Measurements from ENCODE around the gene ZNF559.
A peak's percentile ranks its signal among the peaks of the same experiment; 100 is the strongest.
"Not testable (repeated sequence)": the region's sequence is repeated elsewhere in the genome, so short reads cannot be mapped to it uniquely, and the experiment has no call there.

ZNF559 gene

DNA sequence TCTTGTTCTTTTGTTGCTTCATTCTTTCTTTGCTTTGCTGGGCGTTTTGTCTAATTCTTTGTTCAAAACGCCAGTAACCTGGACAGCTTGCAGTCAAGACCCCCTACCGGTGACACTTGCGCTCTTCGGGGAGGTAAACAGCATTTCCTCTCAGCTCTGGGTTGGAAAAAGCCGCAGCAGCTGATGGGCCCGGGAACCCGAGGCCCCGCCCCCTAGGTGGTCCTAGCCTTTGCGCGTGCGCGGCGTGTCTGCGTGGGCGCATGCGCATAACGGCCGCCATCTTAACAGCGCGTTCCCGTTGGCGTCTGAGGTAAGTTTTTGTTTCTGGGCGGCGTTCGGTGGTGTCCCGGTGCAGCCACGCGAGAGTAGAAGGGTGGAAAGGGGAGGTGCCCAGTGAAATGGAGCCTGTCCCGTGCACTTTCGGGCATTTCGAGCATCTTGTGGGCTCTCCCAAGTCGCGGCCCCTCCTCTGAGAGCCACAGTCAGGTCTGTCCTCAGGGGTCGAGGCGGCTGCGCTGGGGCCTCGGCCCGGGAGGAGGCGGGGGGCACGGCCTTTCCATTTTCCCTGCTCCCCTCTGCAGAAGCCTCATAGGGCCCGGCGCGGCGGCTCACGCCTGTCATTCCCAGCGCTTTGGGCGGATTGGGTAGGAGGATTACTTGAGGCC is at the start of gene ZNF559:
Gene ZNF559 (plus strand): TSS at position 261 of the 665 bp plus-strand sequence. CDS start 14,371 bp downstream, outside the sequence.
- peak; percentile 98 for DNase-seq (ENCODE audit: low read depth)

DNA sequence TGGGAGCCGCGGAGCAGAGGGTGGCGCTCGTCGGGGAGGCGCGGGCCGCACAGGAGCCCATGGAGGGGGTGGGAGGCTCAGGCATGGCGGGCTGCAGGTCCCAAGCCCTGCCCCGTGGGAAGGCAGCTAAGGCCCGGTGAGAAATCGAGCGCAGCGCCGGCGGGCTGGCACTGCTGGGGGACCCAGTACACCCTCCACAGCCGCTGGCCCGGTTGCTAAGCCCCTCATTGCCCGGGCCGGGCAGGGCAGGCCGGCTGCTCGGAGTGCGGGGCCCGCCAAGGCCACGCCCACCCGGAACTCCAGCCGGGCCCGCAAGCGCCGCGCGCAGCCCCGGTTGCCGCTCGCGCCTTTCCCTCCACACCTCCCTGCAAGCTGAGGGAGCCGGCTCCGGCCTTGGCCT is 40.5 kb upstream of the ZNF559 start:
- DNase-seq (ENCODE audit: low read depth) = not testable (repeated sequence)

DNA sequence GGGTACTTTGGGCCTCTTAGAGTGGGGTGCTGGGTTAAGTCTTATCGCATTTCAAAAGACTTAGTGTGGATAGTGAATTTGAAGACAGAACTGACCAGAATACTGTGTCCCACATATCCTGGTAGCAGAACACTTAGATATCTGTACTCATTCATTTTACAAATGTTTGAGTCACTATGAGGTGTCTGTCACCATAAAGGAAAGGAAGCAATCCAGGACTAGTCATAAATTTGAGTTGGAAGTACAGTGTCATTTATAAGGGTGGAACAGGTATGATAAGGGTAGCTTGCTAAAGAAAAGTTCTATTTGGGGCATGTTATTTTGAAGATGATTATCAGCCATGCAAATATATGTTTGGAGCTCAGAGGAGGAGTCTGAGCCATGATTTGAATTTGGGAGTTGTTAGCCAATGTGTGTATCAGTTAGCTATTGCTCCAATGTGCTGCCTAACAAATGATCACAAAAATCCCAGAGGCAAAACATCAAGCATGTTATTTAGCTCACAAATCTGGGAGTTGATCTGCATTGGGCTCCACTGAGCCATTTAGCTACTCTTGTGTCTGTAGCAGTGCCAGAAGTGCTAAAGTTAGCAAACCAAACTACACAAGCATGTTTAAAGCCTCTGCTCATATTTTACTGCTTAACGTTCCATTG is 34.6 kb upstream of the ZNF559 start:
- no peak for DNase-seq (ENCODE audit: low read depth)

DNA sequence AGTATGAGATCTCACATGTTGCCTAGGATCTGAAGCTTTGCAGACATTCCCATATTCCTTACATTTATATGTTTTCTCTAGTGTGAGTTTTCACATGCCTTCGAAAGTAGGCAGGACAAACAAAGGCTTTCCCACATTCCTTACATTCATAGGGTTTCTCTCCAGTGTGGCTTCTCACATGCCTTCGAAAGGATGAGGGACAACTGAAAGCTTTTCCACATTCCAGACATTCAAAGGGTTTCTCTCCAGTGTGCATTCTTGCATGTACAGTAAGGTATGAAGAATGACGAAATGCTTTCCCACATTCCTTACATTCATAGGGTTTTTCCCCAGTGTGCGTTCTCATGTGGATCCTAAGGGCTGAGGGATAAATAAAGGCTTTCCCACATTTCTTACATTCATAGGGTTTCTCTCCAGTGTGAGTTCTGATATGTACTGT is 28.5 kb upstream of the ZNF559 start:
- DNase-seq (ENCODE audit: low read depth) = no peak

DNA sequence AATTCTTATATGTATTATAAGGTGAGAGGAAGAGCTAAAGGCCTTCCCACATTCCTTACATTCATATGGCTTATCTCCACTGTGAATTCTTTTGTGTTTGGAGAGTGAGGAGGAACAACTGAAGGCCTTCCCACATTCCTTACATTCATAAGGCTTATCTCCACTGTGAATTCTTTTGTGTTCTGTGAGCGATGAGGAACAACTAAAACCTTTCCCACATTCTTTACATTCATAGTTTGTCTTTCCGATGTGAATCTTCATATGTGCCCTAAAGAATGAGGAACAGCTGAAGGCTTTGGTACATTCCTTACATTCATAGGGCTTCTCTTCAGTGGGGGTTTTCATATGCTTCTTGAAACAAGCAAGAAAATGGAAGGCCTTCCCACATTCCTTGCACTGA is 27.6 kb upstream of the ZNF559 start:
- DNase-seq (ENCODE audit: low read depth) = no peak

DNA sequence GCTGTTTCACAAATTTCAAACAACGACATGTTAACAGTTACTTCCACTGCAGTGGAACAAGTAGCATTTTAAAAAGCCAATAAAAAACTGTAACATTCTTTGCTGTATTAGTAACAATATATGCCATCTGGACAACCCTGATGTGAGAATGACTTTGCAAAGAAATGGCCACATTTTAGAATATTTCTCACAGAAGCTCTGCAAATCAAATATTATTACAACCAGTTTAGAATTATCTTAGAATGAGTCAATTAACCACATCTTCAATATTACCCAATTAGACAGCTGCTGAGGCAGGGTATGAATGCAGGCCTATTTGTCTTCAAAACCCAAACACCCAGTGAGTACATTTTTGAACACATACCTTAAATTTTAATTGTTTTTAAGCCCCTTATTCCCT is 17.5 kb upstream of the ZNF559 start:
- no peak for DNase-seq (ENCODE audit: low read depth)

DNA sequence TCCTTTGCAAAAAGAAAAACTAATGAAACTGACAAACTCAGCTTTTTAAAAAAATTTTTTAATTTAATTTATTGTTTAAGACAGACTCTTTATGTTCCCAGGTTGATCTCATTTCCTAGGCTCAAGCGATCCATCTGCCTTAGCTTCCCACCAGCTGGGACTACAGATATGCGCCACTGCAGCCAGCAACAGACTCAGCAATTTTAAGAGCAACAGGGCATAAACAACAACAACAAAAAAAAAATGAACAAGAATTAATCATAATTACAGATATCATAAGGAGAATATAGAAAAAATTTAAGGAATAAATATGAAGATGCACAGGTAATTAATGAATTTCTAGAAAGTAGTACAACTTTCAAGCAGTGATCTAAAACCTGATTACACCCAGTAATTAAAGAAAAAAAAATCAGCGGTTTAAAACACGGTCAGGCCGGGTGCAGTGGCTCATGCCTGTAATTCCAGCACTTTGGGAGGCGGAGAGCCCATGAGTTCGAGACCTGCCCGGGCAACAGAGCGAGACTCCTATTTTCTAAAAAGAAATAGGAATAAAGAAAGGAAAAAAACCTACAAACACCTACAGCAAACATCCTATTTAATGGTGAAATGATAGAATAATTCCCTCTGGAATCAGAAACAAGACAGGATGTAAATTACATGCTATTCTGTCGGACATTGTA is 15.7 kb upstream of the ZNF559 start:
- DNase-seq (ENCODE audit: low read depth) = no peak

DNA sequence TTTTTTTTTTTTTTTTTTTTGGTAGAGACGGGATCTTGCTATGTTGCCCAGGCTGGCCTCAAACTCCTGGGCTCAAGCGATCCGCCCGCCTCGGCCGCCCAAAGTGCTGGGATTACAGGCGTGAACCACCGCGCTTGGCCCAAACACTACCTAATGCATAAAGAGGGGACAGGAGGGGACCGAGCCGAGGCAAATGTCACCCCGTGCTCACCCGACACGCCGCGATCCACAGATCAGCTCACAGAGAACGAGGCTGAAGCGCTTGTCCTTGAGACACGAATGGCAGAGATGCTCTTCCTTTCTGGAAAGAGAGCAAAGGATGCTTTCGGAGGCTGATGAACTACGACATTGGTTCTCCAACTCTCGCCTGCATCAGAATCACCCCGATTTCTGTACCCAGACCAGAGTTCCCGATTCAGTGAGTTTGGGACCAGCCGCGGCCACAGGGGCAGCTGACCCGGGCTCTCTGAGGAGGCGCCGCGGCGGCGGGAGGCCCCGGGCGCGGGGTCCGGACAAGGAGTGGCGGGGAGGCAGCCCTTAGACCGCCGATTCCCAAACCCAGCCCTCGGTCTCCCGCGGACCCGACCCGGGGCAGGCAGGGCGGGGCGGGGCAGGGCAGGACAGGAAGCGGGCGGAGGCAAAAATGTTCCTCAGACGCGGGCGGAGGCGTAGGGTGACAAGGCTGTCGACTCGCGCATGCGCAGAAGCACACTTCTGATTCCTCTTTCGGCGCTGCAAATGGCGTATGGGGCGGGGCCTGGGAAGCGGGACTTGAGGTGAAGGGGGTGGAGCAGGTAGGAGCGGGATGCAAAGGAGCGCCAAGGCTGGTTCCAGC is 14.6 kb upstream of the ZNF559 start, which contains the start of gene ZNF699:
Gene ZNF699 (minus strand): TSS at position 700 of the 835 bp plus-strand sequence. CDS start 4,719 bp downstream, outside the sequence.
- DNase-seq (ENCODE audit: low read depth) = peak; percentile 98

DNA sequence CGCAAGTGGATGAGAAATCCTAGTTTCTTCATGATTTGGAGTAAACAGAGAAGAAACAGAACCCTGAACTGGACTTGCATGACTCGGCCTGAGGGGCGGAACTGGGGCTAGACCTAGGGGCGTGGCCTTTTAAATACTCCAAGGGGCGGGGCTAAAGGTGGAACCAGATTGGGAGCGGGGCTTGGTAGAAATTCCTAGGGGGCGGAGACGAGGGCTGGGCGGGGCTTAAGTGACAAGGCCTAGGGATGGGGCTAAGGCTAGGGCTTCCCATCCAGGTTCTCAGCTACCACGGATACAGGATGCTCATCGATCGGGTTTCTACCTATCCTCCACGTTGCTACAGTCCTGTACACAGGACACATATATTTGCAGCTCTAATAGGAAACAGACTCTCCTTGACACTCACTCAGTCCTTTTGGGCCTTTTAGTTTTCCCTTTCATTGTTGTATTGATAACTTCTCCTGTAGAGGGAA is 14.0 kb upstream of the ZNF559 start:
- DNase-seq (ENCODE audit: low read depth) = no peak

DNA sequence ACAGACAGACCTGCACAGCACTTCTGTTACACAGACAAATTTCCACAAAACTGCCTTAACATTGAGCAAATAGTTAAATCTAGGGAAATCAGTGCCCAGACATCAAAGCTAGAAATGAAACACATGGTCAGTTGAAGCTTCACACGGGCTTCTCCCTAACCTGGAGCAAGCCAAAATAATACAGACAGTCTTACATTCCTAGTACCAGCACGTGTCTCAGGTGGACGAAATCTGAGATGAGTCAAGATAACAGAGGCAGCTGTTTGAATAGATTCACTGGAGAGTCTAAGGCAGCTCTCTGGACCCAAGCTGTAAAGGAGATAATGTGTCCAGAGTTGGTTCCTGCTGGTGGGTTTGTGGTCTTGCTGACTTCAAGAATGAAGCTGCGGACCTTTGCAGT is 10.2 kb upstream of the ZNF559 start:
- no peak for DNase-seq (ENCODE audit: low read depth)

DNA sequence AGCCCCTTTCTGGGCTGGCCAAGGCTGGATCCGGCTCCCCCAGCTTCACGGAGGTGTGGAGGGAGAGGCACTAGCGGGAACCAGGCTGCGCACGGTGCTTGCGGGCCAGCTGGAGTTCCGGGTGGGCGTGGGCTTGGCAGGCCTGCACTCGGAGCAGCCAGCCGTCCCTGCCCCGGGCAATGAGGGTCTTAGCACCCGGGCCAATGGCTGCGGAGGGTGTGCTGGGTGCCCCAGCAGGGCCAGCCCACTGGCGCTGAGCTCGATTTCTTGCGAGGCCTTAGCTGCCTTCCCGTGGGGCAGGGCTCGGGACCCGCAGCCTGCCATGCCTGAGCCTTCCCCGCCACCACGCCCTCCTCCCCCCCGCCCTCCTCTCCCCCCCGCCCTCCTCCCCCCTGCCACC is 2.6 kb upstream of the ZNF559 start:
- no peak for DNase-seq (ENCODE audit: low read depth)

DNA sequence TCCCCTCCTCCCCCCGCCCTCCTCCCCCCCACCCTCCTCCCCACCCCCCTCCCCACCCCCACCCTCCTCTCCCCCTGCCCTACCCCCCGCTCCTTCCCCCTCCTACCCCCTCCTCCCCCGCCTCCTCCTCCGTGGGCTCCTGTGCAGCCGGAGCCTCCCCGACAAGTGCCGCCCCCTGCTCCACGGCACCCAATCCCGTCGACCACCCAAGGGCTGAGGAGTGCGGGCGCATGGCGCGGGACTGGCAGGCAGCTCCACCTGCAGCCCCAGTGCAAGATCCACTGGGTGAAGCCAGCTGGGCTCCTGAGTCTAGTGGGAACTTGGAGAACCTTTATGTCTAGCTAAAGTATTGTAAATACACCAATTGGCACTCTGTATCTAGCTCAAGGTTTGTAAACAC is 2.2 kb upstream of the ZNF559 start:
- DNase-seq (ENCODE audit: low read depth) = not testable (repeated sequence)

DNA sequence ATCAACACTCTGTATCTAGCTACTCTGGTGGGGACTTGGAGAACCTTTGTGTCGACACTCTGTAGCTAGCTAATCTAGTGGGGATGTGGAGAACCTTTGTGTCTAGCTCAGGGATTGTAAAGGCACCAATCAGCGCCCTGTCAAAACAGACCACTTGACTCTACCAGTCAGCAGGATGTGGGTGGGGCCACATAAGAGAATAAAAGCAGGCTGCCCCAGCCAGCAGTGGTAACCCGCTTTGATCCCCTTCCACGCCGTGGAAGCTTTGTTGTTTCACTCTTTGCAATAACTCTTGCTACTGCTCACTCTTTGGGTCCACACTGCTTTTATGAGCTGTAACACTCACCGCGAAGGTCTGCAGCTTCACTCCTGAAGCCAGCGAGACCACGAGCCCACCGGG is 1.8 kb upstream of the ZNF559 start:
- DNase-seq (ENCODE audit: low read depth) = not testable (repeated sequence)

DNA sequence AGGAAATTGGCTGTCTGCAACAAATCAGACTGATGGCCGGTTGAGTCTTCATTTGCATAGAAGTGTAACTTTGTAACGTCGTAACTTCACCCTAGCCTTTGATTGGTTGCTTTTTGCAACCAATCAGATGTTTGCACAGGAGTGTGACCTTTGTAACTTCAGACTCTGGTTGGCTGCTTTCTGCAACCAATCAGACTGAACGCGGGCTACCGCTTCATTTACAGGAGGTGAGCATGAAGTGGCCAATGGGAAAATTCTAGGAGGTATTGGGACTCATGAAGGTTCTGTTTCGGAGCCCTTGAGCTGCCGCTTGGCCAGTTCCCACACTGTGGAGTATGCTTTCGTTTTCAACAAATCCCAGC is 441 bp upstream of the ZNF559 start:
- DNase-seq (ENCODE audit: low read depth) = no peak

DNA sequence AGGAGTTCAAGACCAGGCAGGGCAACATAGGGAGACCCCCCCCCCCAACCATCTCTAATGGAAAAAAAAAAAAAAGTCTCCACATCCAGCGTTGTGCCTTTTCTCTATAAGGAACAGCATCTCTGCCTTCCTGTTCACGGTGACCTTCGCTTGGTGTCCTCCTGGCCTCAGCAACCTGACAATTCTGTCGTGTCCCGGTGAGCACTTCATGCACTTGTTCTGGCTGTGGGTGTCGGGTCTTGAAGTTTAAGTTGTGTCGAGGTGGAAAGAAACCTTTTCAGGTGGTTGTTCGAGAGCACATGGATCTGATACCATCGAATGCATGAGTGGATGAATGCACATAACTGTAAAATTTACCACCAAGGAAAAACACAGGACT is 594 bp downstream of the ZNF559 start:
- DNase-seq (ENCODE audit: low read depth) = no peak

DNA sequence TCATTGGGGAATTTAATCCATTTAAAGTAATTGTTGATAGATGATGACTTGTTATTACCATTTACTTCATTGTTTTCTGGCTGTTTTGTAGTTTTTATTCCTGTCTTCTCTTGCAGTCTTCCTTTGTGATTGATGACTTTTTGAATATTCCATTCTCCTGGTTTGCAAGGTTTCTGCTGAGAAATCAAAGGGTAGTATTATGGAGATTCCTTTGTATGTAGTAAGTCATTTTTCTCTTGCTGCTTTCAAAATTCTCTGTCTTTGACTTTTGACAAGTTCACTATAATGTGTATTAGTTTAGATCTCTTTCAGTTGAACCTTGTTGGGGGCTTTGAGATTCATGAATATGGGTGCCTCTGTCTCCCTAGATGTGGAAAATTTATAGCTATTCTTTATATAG is 6.0 kb downstream of the ZNF559 start:
- no peak for DNase-seq (ENCODE audit: low read depth)

DNA sequence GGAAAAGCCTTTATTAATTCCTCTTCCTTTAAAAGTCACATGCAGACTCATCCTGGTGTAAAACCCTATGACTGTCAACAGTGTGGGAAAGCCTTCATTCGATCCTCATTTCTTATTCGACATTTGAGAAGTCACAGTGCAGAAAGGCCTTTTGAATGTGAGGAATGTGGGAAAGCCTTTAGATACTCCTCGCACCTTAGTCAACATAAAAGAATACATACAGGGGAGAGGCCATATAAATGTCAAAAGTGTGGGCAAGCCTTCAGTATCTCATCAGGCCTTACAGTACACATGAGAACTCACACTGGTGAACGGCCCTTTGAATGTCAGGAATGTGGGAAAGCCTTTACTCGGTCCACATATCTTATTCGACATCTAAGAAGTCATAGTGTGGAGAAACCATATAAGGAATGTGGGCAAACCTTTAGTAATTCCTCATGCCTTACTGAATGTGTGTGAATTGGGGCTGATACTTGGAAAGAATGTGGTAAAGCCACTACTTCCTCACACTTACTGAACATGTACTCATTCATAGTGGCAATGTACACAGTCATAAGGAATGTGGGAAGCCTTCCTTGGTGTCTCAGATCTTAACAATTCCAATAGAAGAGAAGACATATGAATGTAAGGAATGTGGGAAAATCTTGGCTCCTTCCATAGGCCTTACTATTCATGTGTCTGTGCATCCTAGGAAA is 18.8 kb downstream of the ZNF559 start:
- no peak for DNase-seq (ENCODE audit: low read depth)

DNA sequence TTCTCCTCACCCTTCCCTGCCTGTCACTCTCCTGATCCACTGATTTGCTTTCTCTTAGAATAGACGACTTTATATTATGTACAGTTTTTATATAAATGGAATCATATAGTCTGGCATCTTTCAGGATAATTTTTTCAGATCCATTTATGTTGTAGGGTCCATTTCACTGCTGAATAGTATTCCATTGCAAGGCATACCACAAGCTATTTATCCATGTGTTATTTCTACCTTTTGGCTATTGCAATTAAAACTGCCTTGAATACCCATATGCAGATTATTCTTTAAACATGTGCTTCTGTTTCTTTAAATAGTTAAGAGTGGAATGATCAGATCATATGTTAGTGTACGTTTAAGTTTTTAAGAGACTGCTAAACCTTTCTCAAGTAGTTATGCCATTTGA is 21.0 kb downstream of the ZNF559 start:
- no peak for DNase-seq (ENCODE audit: low read depth)

DNA sequence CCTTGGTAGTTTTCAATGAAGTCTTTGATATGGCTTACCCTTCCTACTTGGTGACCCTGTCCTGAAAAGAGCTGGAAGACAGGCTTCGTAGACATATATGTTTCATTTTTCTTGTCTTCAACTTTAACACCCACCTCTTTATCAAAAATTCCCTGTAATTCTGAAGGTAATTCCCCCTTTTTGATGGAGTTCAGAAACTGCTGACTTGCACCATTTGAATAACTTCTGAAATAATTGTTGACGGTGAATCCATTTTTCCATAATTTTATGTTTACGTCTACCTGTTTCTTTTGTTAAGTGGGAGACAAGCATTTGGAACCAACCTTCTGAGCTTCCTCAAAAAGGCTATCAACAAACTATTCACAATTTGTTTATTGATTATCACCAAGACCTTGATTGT is 24.3 kb downstream of the ZNF559 start:
- DNase-seq (ENCODE audit: low read depth) = no peak

DNA sequence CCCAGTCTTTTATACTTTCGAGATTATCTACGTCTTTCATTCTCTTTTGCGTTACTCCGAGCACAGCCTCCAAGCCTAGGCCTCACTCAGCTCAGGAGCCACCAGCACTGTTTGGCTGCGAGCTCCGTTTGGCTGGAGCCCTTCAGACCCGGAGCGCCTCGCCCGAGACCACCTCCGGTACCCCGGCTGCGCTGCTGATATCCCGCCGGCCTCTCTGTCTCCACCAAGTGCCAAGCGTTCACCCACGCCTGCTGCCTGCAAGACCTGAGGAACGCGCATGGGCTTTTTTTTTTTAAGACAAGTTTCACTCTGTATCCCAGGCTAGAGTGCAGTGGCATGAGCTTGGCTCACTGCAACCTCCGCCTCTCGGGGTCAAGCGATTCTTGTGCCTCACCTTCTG is 24.7 kb downstream of the ZNF559 start:
- DNase-seq (ENCODE audit: low read depth) = no peak

DNA sequence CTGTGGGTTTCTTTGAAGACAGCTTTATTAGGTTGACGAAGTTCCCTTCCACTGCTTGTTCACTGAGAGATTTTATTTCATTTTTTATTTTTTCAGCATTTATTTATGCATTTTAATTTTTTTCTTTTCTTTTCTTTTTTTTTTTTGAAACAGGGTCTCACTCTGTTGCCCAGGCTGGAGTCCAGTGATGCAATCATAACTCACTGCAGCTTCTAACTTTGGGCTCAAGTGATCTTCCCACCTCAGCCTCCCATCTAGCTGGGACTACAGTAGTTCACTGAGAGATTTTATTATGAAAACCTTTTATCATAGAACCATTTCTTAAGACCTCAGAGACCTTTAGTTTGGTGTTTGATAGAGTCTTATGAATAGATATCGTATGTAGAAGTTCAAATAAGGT is 28.5 kb downstream of the ZNF559 start:
- no peak for DNase-seq (ENCODE audit: low read depth)

DNA sequence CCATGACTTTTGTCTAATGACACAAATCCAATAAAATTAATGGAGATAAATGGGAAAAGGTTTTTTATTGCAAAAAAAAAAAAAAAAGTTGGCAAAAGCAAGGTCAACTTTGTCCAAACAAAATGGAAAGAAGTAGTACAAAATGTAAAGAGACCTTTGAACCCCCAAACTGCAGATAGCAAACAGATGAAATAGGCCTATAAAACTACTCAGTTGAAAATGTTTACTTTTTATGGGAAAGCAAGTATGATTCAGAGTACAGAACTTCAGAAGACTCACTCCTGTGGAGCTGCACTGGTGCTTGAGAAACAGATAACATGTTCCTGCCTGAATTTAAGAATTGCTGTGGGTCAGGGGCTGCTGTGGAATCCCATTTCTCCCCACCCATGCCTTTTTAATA is 29.0 kb downstream of the ZNF559 start:
- DNase-seq (ENCODE audit: low read depth) = no peak
